ENCODE results near the gene RPL18A. TPM values are rescaled to one million over a fixed set of nuclear protein-coding genes. Genes with fewer than 3 reads are reported as not detected.
"Not testable (repeated sequence)": the region's sequence is repeated elsewhere in the genome, so short reads cannot be mapped to it uniquely, and the experiment has no call there.

RPL18A gene
- total RNA-seq, 1 experiment from 2014 or later = 1,352 TPM

DNA sequence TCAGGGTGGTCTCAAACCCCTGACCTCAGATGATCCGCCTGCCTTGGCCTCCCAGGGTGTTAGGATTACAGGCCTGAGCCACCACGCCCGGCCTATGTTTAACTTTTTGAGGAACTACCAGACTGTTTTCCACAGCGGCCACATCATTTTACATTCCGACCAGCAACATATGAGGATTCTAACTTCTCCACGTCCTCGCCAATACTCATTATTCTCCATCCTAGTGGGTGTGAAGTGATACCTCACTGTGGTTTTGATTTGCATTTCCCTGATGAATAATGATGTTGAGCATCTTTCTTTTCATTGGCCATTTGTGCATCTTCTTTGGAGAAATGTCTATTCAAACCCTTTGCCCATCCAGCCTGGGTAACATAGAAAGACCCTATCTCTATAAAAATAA, 26.8 kb downstream of the RPL18A start:
- intact Hi-C loops (cut with micrococcal nuclease; ENCODE audit: unreplicated experiment) = no loop called here
- BruUV-seq (replicated peaks) = no TSS peak
- Histone ChIP-seq H3K4me3 (ENCODE audit: low read depth in 2 of 2, low read length in 2 of 2) (no peak overlapping the region), H3K27ac (ENCODE audit: low read length) (no peak overlapping the region), H3K27me3 (ENCODE audit: control insufficient read depth, insufficient read depth, low read length) (no peaks in the 10 kb centered on the region), H3K9me3 (ENCODE audit: control insufficient read depth, insufficient read depth, low read depth, low read length) (no peaks in the 10 kb centered on the region), H3K4me1 (ENCODE audit: control insufficient read depth, insufficient read depth, low read length) (no peaks in the 10 kb centered on the region), H3K36me3 (ENCODE audit: control insufficient read depth, insufficient read depth, low read length) (no peaks in the 10 kb centered on the region)
- POLR2A ChIA-PET = no interaction called here
- in situ Hi-C loops (cut with HindIII; ENCODE audit: low pct_unique_long_range_greater_than_20kb, low sequenced_read_pairs) = no loop called here
- CTCF ChIA-PET = no interaction called here
- TF ChIP-seq SIN3A (IDR thresholded peaks at IDR 0.05; ENCODE audit: borderline replicate concordance, insufficient read depth, low read depth, low read length) = no peak
- TF ChIP-seq, protein P1, sequence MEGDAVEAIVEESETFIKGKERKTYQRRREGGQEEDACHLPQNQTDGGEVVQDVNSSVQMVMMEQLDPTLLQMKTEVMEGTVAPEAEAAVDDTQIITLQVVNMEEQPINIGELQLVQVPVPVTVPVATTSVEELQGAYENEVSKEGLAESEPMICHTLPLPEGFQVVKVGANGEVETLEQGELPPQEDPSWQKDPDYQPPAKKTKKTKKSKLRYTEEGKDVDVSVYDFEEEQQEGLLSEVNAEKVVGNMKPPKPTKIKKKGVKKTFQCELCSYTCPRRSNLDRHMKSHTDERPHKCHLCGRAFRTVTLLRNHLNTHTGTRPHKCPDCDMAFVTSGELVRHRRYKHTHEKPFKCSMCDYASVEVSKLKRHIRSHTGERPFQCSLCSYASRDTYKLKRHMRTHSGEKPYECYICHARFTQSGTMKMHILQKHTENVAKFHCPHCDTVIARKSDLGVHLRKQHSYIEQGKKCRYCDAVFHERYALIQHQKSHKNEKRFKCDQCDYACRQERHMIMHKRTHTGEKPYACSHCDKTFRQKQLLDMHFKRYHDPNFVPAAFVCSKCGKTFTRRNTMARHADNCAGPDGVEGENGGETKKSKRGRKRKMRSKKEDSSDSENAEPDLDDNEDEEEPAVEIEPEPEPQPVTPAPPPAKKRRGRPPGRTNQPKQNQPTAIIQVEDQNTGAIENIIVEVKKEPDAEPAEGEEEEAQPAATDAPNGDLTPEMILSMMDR (IDR thresholded peaks at IDR 0.05) = no peak
- TF ChIP-seq TCF7L2 (IDR thresholded peaks at IDR 0.05; ENCODE audit: low read depth, low read length) = no peak
- no peak for ATAC-seq
- no peak for DNase-seq (ENCODE audit: low read depth, low spot score)

GRCh38 chr19:17887221-17887620, 27.5 kb downstream of the RPL18A start:
- H3K27me3 ChIP-seq (ENCODE audit: control insufficient read depth, insufficient read depth, low read length); ATAC-seq; in situ Hi-C loops (cut with HindIII; ENCODE audit: low pct_unique_long_range_greater_than_20kb, low sequenced_read_pairs); BruUV-seq (replicated peaks); intact Hi-C loops (cut with micrococcal nuclease; ENCODE audit: unreplicated experiment); H3K27ac ChIP-seq (ENCODE audit: low read length); POLR2A ChIA-PET; H3K36me3 ChIP-seq (ENCODE audit: control insufficient read depth, insufficient read depth, low read length); H3K9me3 ChIP-seq (ENCODE audit: control insufficient read depth, insufficient read depth, low read depth, low read length); DNase-seq (ENCODE audit: low read depth, low spot score); H3K4me1 ChIP-seq (ENCODE audit: control insufficient read depth, insufficient read depth, low read length); H3K4me3 ChIP-seq (ENCODE audit: low read depth in 2 of 2, low read length in 2 of 2); CTCF ChIA-PET: not testable (repeated sequence)

DNA sequence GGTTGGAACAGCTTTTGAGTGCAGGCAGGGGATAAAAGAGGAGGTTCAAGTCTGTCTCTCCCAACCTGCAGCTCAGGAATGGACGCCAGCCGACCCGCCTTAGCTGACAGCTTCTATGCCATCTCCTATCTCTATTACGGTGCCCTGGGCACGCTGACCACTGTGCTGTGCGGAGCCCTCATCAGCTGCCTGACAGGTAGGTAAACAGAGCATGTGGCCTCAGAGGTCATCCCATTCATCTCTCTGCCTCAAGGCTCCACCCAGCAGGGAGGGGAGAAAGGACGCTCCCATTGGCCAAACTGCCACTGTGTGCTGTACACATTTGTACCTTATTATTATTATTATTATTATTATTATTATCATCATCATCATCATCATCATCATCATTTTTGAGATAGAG, 28.6 kb downstream of the RPL18A start:
- BruUV-seq (replicated peaks) = no TSS peak
- no peak for ATAC-seq
- no peak for DNase-seq (ENCODE audit: low read depth, low spot score)
- CTCF ChIA-PET = no interaction called here
- intact Hi-C loops (cut with micrococcal nuclease; ENCODE audit: unreplicated experiment) = no loop called here
- in situ Hi-C loops (cut with HindIII; ENCODE audit: low pct_unique_long_range_greater_than_20kb, low sequenced_read_pairs) = no loop called here
- POLR2A ChIA-PET = no interaction called here
- H3K36me3 ChIP-seq (ENCODE audit: control insufficient read depth, insufficient read depth, low read length) = no peaks in the 10 kb centered on the region
- no peaks in the 10 kb centered on the region for H3K27me3 ChIP-seq (ENCODE audit: control insufficient read depth, insufficient read depth, low read length)
- no peak for TF ChIP-seq REST (IDR thresholded peaks at IDR 0.05; ENCODE audit: insufficient read depth in 1 of 2, low read depth in 2 of 2, low read length in 1 of 2)
- TF ChIP-seq POLR2AphosphoS5 (IDR thresholded peaks at IDR 0.05; ENCODE audit: low read depth, low read length) = no peak
- TF ChIP-seq, protein P1 (IDR thresholded peaks at IDR 0.05) = no peak
- no peak for TF ChIP-seq SIN3A (IDR thresholded peaks at IDR 0.05; ENCODE audit: borderline replicate concordance, insufficient read depth, low read depth, low read length)
- no peak for TF ChIP-seq TCF7L2 (IDR thresholded peaks at IDR 0.05; ENCODE audit: low read depth, low read length)
- H3K9me3 ChIP-seq (ENCODE audit: control insufficient read depth, insufficient read depth, low read depth, low read length) = no peaks in the 10 kb centered on the region
- H3K4me1 ChIP-seq (ENCODE audit: control insufficient read depth, insufficient read depth, low read length) = no peaks in the 10 kb centered on the region
- H3K4me3 ChIP-seq (ENCODE audit: low read depth in 2 of 2, low read length in 2 of 2) = no peak overlapping the region
- H3K27ac ChIP-seq (ENCODE audit: low read length) = no peak overlapping the region

Data from Panc1 (cell line).